C4-2B (cell line): Measurements from ENCODE around the gene TP53I3.

ENCODE experiments used
- CTCF ChIP-seq: fragments of 450-650 bp; conservative IDR thresholded peaks from 2 replicates; pipeline ENCODE4 v1.5.1; 2017; ENCODE audit warnings: mild to moderate bottlenecking
- ZFX ChIP-seq: fragments of 450-650 bp; IDR thresholded peaks from 2 replicates; pipeline ENCODE4 v1.6.1; 2017

GRCh38 chr2:24111407-24111901 lies 26.8 kb upstream of the TP53I3 start:
- TF ChIP-seq CTCF (no peak), ZFX (no peak)
